Tibial artery (tissue), 4 donors: Measurements from ENCODE around the gene EGLN2.
"Not testable (repeated sequence)": the region's sequence is repeated elsewhere in the genome, so short reads cannot be mapped to it uniquely, and the experiment has no call there.

Source experiments
- DNase-seq, 2 donors: peaks; one replicate each; pipeline ENCODE4 v3.0.0-alpha.2; 2019
- H3K27ac ChIP-seq, 2 donors: fragments of 200-600 bp; sonication (generic) in 1 of 2; 1 replicate in 1 of 2; 2 replicates in 1 of 2; pipeline ENCODE4 v1.5.1; 2018 to 2019; ENCODE audit warnings: mild to moderate bottlenecking in 1 of 2
- H3K27me3 ChIP-seq, 2 donors: fragments of 200-600 bp; sonication (generic) in 1 of 2; one replicate each; pipeline versions ENCODE4 v1.5.1 to v1.6.0; 2016 to 2019
- H3K36me3 ChIP-seq, 3 donors: fragments of 200-600 bp; sonication (generic) in 2 of 3; one replicate each; pipeline ENCODE4 v1.5.1; 2016 to 2019; ENCODE audit warnings: mild to moderate bottlenecking in 2 of 3
- H3K4me1 ChIP-seq, 4 donors: fragments of 200-600 bp; sonication (generic) in 2 of 4; 1 replicate in 3 of 4; 2 replicates in 1 of 4; pipeline ENCODE4 v1.5.1; 2016 to 2019
- H3K4me3 ChIP-seq, 2 donors: fragments of 200-600 bp; sonication (generic) in 1 of 2; 1 replicate in 1 of 2; 2 replicates in 1 of 2; pipeline ENCODE4 v1.5.1; 2018 to 2019; ENCODE audit warnings: mild to moderate bottlenecking in 2 of 2
- H3K9me3 ChIP-seq, 3 donors: fragments of 200-600 bp; sonication (generic) in 1 of 3; one replicate each; pipeline ENCODE4 v1.5.1; 2016 to 2019
- CTCF ChIP-seq, 2 experiments: fragments of 200-600 bp in 1 of 2; fragments of 450-650 bp in 1 of 2; IDR thresholded peaks; one replicate each; pipeline ENCODE4 v1.5.1; 2017 to 2019; ENCODE audit warnings: antibody characterized with exemption in 2 of 2, mild to moderate bottlenecking in 1 of 2, moderate library complexity in 1 of 2
- intact Hi-C: fragments of 100-400 bp; cut with DNase I; formaldehyde crosslinking; loops from one replicate; pipeline ENCODE4 v1.15.0; 2023; ENCODE audit warnings: low total_unique reads

EGLN2 gene

GRCh38 chr19:40811478-40812341 lies 12.7 kb downstream of the EGLN2 start:
- Histone ChIP-seq H3K9me3 (no peaks in the 10 kb centered on the region), H3K36me3 (peaks cover 11 to 22% (median 21%) of the 10 kb centered on the region in 3 donors), H3K27me3 (no peaks in the 10 kb centered on the region), H3K4me3 (peak overlapping the region; percentile 51 to 57), H3K27ac (peak overlapping the region; percentile 67 to 72), H3K4me1 (peaks cover 0 to 61% (median 43%) of the 10 kb centered on the region in 4 donors)
- DNase-seq: no peak
- intact Hi-C loops: no loop called here
- TF ChIP-seq CTCF (IDR thresholded peaks at IDR 0.05): no peak

GRCh38 chr19:40812571-40812970 lies 13.6 kb downstream of the EGLN2 start:
- H3K27ac ChIP-seq: peak overlapping the region in 1 of 2 donors; percentile 39
- intact Hi-C loops, DNase-seq: not testable (repeated sequence)

GRCh38 chr19:40813182-40813581 lies 14.2 kb downstream of the EGLN2 start:
- no peak for DNase-seq
- intact Hi-C loops: no loop called here
- H3K27ac ChIP-seq: peak overlapping the region in 1 of 2 donors; percentile 39

More at GRCh38 chr19:40812571-40812970, 13.6 kb downstream of the EGLN2 start:
- not testable (repeated sequence) for H3K9me3 ChIP-seq, H3K27me3 ChIP-seq, H3K4me3 ChIP-seq
- H3K36me3 ChIP-seq: peaks cover 11 to 20% (median 16%) of the 10 kb centered on the region in 3 donors
- peaks cover 0 to 52% (median 36%) of the 10 kb centered on the region in 4 donors for H3K4me1 ChIP-seq

GRCh38 chr19:40815223-40815622 lies 16.2 kb downstream of the EGLN2 start:
- Histone ChIP-seq H3K27ac (no peak overlapping the region), H3K4me1 (peaks cover 0 to 43% (median 26%) of the 10 kb centered on the region in 4 donors), H3K36me3 (no peaks in the 10 kb centered on the region), H3K4me3 (no peak overlapping the region), H3K27me3 (no peaks in the 10 kb centered on the region), H3K9me3 (no peaks in the 10 kb centered on the region)
- no peak for TF ChIP-seq CTCF (IDR thresholded peaks at IDR 0.05)
- DNase-seq: peak in 1 of 2 donors; percentile 40
- intact Hi-C loops: loop anchor here (2.0 kb wide), 1 partner anchor 152 kb away; no protein-coding TSS in a partner anchor

More at GRCh38 chr19:40813182-40813581, 14.2 kb downstream of the EGLN2 start:
- Histone ChIP-seq H3K27me3 (no peaks in the 10 kb centered on the region), H3K4me3 (no peak overlapping the region), H3K36me3 (peaks cover 6 to 14% (median 10%) of the 10 kb centered on the region in 3 donors), H3K9me3 (no peaks in the 10 kb centered on the region), H3K4me1 (peaks cover 0 to 48% (median 33%) of the 10 kb centered on the region in 4 donors)
- no peak for TF ChIP-seq CTCF (IDR thresholded peaks at IDR 0.05)

- H3K9me3 ChIP-seq, intact Hi-C loops, H3K36me3 ChIP-seq, H3K27me3 ChIP-seq: not testable (repeated sequence)
- TF ChIP-seq CTCF (IDR thresholded peaks at IDR 0.05): peak in 1 of 2 experiments; percentile 23
- Histone ChIP-seq H3K4me3 (peak overlapping the region; percentile 25 to 37), H3K4me1 (peaks cover 0 to 20% (median 8%) of the 10 kb centered on the region in 4 donors), H3K27ac (peak overlapping the region in 1 of 2 donors; percentile 22)
- peak; percentile 69 to 87 for DNase-seq
Observed at GRCh38 chr19:40818480-40819399, 19.7 kb downstream of the EGLN2 start.
